Smooth muscle cell (in vitro differentiated cells): Measurements from ENCODE around the gene RXRA. TPM values are rescaled to one million over a fixed set of nuclear protein-coding genes. Genes with fewer than 3 reads are reported as not detected.
"Not testable (repeated sequence)": the region's sequence is repeated elsewhere in the genome, so short reads cannot be mapped to it uniquely, and the experiment has no call there.

ENCODE experiments used
- DNase-seq: peaks from one replicate; lab custom pipeline; 2025; ENCODE audit not compliant: unreplicated experiment; lab: John Stamatoyannopoulos, UW
- H2AFZ ChIP-seq: fragments of 200-600 bp; sonication (generic); 2 replicates; pipeline ENCODE4 v1.6.0; 2016; ENCODE audit warnings: antibody characterized with exemption, low read depth, mild to moderate bottlenecking
- H3F3A ChIP-seq: fragments of 200-600 bp; sonication (generic); 2 replicates; pipeline ENCODE4 v1.6.0; 2017; ENCODE audit warnings: antibody characterized with exemption, low read depth
- H3K27ac ChIP-seq: fragments of 200-600 bp; sonication (generic); 2 replicates; pipeline ENCODE4 v1.5.1; 2016; ENCODE audit warnings: low read depth, mild to moderate bottlenecking
- H3K27me3 ChIP-seq: fragments of 200-600 bp; sonication (generic); 2 replicates; pipeline ENCODE4 v1.6.1; 2016; ENCODE audit warnings: low read depth, mild to moderate bottlenecking
- H3K36me3 ChIP-seq: fragments of 200-600 bp; sonication (generic); 2 replicates; pipeline ENCODE4 v1.5.1; 2016; ENCODE audit warnings: low read depth
- H3K4me1 ChIP-seq: fragments of 200-600 bp; sonication (generic); 2 replicates; pipeline ENCODE4 v1.5.1; 2016; ENCODE audit warnings: low read depth
- H3K4me2 ChIP-seq: fragments of 200-600 bp; sonication (generic); 2 replicates; pipeline ENCODE4 v1.6.0; 2016; ENCODE audit warnings: mild to moderate bottlenecking
- H3K4me3 ChIP-seq: fragments of 200-600 bp; sonication (generic); 2 replicates; pipeline ENCODE4 v1.5.1; 2016; ENCODE audit warnings: mild to moderate bottlenecking
- H3K79me2 ChIP-seq: fragments of 200-600 bp; sonication (generic); 2 replicates; pipeline ENCODE4 v1.6.0; 2016; ENCODE audit warnings: low read depth, mild to moderate bottlenecking
- H3K9ac ChIP-seq: fragments of 200-600 bp; sonication (generic); 2 replicates; pipeline ENCODE4 v1.6.0; 2016; ENCODE audit warnings: low read depth
- H3K9me3 ChIP-seq: fragments of 200-600 bp; sonication (generic); replicated peaks from 2 replicates; pipeline ENCODE4 v1.5.1; 2016; ENCODE audit warnings: low read depth
- H4K20me1 ChIP-seq: fragments of 200-600 bp; sonication (generic); 2 replicates; pipeline ENCODE4 v1.6.0; 2016; ENCODE audit warnings: low read depth
- WGBS: methylation state at CpG from one replicate; pipeline ENCODE4 v1.1.7; 2016; ENCODE audit warnings: low lambda C conversion rate; 5-methylcytosine and 5-hydroxymethylcytosine counted together
- polyA plus RNA-seq: library from polyadenylated mRNA; unstranded; fragments of >200 nt; fragmentation: Nextera tagmentation; extraction: Ambion mirVana; gene quantifications from 2 replicates; pipeline ENCODE4 v1.2.1, GENCODE V29; 2016
- total RNA-seq: library from RNA; depleted of rRNA; stranded (reverse); fragments of >200 nt; gene quantifications from 2 replicates; pipeline ENCODE4 v1.2.3, GENCODE V29; 2014
- TF ChIP-seq, protein P1 (sequence below): fragments of 200-600 bp; sonication (generic); IDR thresholded peaks from 2 replicates; pipeline ENCODE4 v1.5.1; 2017; ENCODE audit warnings: borderline replicate concordance, mild to moderate bottlenecking, antibody characterized with exemption; ENCODE audit not compliant: insufficient read depth, poor library complexity, severe bottlenecking

The RXRA gene
- total and polyA plus RNA-seq, 2 experiments from 2014 or later, result 8.9 to 23.1 TPM

DNA sequence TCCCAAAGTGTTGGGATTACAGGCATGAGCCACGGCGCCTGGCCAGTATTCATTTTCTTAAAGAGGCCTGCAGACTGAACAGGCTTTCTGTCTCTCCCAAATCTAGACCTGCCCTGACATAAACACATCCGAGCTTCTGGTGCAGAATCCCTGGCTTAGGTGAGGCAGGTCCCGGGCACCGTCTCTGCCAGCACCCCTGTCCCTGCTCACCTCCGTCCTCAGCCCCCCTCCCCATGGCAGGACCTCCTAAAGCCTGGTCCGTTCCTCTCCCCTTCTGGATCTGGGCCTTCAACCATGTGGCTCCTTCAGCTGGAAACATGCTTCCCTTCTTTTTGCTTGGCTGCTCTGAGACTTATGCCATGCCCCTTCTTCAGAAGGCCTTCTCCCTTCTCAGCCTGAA lies 22.7 kb upstream of the RXRA start:
- H3K4me2 ChIP-seq, result no peak overlapping the region
- DNase-seq, result no peak
- no peaks in the 10 kb centered on the region for H3K9me3 ChIP-seq
- H3K27me3 ChIP-seq, result no peaks in the 10 kb centered on the region
- H3K9ac ChIP-seq, result no peak overlapping the region
- no peak overlapping the region for H2AFZ ChIP-seq
- 87% methylated on average over 7 of the region's 7 CpGs for WGBS
- H3F3A ChIP-seq, result no peaks in the 10 kb centered on the region
- no peaks in the 10 kb centered on the region for H3K36me3 ChIP-seq
- no peaks in the 10 kb centered on the region for H3K4me1 ChIP-seq
- no peaks in the 10 kb centered on the region for H4K20me1 ChIP-seq
- no peak overlapping the region for H3K27ac ChIP-seq
- TF ChIP-seq, protein P1, sequence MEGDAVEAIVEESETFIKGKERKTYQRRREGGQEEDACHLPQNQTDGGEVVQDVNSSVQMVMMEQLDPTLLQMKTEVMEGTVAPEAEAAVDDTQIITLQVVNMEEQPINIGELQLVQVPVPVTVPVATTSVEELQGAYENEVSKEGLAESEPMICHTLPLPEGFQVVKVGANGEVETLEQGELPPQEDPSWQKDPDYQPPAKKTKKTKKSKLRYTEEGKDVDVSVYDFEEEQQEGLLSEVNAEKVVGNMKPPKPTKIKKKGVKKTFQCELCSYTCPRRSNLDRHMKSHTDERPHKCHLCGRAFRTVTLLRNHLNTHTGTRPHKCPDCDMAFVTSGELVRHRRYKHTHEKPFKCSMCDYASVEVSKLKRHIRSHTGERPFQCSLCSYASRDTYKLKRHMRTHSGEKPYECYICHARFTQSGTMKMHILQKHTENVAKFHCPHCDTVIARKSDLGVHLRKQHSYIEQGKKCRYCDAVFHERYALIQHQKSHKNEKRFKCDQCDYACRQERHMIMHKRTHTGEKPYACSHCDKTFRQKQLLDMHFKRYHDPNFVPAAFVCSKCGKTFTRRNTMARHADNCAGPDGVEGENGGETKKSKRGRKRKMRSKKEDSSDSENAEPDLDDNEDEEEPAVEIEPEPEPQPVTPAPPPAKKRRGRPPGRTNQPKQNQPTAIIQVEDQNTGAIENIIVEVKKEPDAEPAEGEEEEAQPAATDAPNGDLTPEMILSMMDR, result no peak
- no peak overlapping the region for H3K4me3 ChIP-seq
- H3K79me2 ChIP-seq, result no peaks in the 10 kb centered on the region

DNA sequence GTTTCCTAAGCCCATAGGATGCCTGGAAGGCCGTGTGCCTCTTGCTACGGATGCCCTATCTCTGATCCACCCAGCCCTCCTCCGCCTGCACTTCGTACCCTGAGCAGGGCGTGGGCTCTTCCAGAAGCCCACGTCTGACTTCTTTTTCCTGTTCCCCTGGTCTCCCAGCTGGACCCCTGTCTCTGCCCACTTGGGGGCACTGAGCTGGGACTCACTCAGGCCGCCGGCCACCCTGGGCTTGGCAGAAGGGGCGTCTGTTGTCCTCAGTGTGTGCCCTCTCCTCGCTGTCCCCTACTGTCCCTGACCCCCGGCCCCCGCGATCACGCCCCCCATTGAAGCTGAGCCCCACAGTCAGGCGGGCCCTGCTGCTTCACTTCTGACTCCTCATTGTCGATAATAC lies 22.0 kb upstream of the RXRA start:
- H3K9me3 ChIP-seq, result no peaks in the 10 kb centered on the region
- H4K20me1 ChIP-seq, result no peaks in the 10 kb centered on the region
- H3K9ac ChIP-seq, result no peak overlapping the region
- DNase-seq, result no peak
- no peak overlapping the region for H3K4me3 ChIP-seq
- no peaks in the 10 kb centered on the region for H3K27me3 ChIP-seq
- no peaks in the 10 kb centered on the region for H3K79me2 ChIP-seq
- no peaks in the 10 kb centered on the region for H3K4me1 ChIP-seq
- H3K36me3 ChIP-seq, result no peaks in the 10 kb centered on the region
- no peak overlapping the region for H2AFZ ChIP-seq
- no peak overlapping the region for H3K4me2 ChIP-seq
- H3K27ac ChIP-seq, result no peak overlapping the region
- H3F3A ChIP-seq, result no peaks in the 10 kb centered on the region
- 82% methylated on average over 16 of the region's 16 CpGs for WGBS
- TF ChIP-seq, protein P1, result no peak

DNA sequence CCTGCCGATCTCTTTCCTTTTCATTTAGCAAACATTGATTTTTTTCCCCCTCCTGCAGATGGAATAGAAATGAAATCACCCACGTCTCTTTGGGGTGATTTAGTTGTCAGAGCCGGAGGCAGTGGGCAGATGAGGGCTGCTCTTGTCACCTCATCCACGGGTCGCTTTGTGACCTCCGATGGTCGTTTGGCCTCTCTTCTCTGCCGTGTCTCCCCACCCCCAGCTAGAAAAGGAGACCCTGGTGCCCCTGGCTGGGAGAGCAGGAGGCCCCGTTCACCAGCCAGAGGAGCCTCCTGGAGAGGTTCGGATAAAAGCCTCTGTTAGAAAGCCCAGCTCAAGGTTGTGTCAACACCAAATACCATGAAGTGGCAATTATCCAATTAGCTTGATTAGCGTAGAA lies 21.6 kb upstream of the RXRA start:
- Histone ChIP-seq H3K4me1 (no peaks in the 10 kb centered on the region), H3K36me3 (no peaks in the 10 kb centered on the region), H3K4me2 (no peak overlapping the region), H3F3A (no peaks in the 10 kb centered on the region), H3K27me3 (no peaks in the 10 kb centered on the region), H3K9ac (no peak overlapping the region), H3K27ac (no peak overlapping the region), H3K4me3 (no peak overlapping the region), H4K20me1 (no peaks in the 10 kb centered on the region), H2AFZ (no peak overlapping the region), H3K9me3 (no peaks in the 10 kb centered on the region), H3K79me2 (no peaks in the 10 kb centered on the region)
- 83% methylated on average over 11 of the region's 11 CpGs for WGBS
- TF ChIP-seq, protein P1, result no peak
- DNase-seq, result no peak

DNA sequence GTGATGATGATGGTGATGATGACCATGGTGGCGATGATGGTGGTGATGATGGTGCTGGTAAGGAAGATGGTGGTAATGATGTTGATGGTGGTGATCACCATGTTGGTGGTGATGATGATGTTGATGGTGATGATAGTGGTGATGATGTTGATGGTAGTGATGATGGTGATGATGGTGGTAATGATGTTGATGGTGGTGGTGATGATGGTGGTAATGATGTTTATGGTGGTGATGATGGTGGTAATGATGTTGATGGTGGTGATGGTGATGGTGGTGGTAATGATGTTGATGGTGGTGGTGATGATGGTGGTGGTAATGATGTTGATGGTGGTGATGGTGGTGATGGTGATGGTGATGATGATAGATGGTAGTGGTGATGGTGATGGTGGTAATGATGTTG lies 20.7 kb upstream of the RXRA start:
- Histone ChIP-seq H3K9ac (no peak overlapping the region), H3F3A (no peaks in the 10 kb centered on the region), H3K4me1 (no peaks in the 10 kb centered on the region), H3K36me3 (no peaks in the 10 kb centered on the region), H3K27ac (no peak overlapping the region), H3K4me2 (no peak overlapping the region), H3K27me3 (no peaks in the 10 kb centered on the region), H3K4me3 (no peak overlapping the region), H4K20me1 (no peaks in the 10 kb centered on the region), H2AFZ (no peak overlapping the region), H3K9me3 (no peaks in the 10 kb centered on the region), H3K79me2 (no peaks in the 10 kb centered on the region)
- no peak for DNase-seq
- WGBS, result 100% methylated on average over 1 of the region's 1 CpG
- TF ChIP-seq, protein P1, result no peak

DNA sequence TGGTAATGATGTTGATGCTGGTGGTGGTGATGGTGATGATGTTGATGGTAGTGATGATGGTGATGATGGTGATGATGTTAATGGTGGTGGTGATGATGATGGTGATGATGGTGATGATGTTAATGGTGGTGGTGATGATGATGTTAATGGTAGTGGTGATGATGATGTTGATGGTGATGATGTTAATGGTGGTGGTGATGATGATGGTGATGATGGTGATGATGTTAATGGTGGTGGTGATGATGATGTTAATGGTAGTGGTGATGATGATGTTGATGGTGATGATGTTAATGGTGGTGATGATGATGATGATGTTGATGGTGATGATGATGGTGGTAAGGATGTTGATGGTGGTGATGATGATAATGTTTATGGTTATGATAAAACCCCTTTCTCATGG lies 20.2 kb upstream of the RXRA start:
- not testable (repeated sequence) for H3K36me3 ChIP-seq, H3K9ac ChIP-seq, H3K27me3 ChIP-seq, H3K4me1 ChIP-seq, H3K4me3 ChIP-seq, H3K27ac ChIP-seq, H2AFZ ChIP-seq, H3F3A ChIP-seq, H3K79me2 ChIP-seq, H3K9me3 ChIP-seq, H4K20me1 ChIP-seq, DNase-seq, H3K4me2 ChIP-seq
